Raji (cell line): ENCODE results near the gene RBM48.

Experiments
- POLR2A ChIP-seq: IDR thresholded peaks from 2 replicates; pipeline ENCODE4 v1.6.1; 2011; ENCODE audit warnings: low read depth, low read length, control low read depth; ENCODE audit not compliant: insufficient read depth

The RBM48 gene

GRCh38 chr7:92528188-92528957 lies at the start of gene RBM48, which contains the start of gene PEX1:
Gene RBM48 (plus strand): TSS chr7:92528795. CDS start chr7:92528814, 19 bp downstream.
Gene PEX1 (minus strand): TSS chr7:92528520. CDS start chr7:92528435, 85 bp downstream.
- peak; percentile 48 for TF ChIP-seq POLR2A

- no peak for TF ChIP-seq POLR2A
These were observed 43.2 kb upstream of the RBM48 start for GRCh38 chr7:92485267-92485892.

- TF ChIP-seq POLR2A: no peak
These were observed 42.6 kb upstream of the RBM48 start for GRCh38 chr7:92485974-92486373.

GRCh38 chr7:92487804-92488203 lies 40.8 kb upstream of the RBM48 start:
- TF ChIP-seq POLR2A: no peak

- TF ChIP-seq POLR2A: no peak
These were observed 39.0 kb upstream of the RBM48 start for GRCh38 chr7:92489634-92490033.

- TF ChIP-seq POLR2A: no peak
These were observed 31.7 kb upstream of the RBM48 start for GRCh38 chr7:92496876-92497275.

GRCh38 chr7:92498557-92498956 lies 30.0 kb upstream of the RBM48 start:
- TF ChIP-seq POLR2A: no peak

GRCh38 chr7:92503767-92504166 lies 24.8 kb upstream of the RBM48 start:
- no peak for TF ChIP-seq POLR2A

GRCh38 chr7:92504563-92504962 lies 24.0 kb upstream of the RBM48 start:
- TF ChIP-seq POLR2A: no peak

- TF ChIP-seq POLR2A: no peak
These were observed 22.2 kb upstream of the RBM48 start for GRCh38 chr7:92506363-92506762.

GRCh38 chr7:92508946-92509345 lies 19.6 kb upstream of the RBM48 start:
- TF ChIP-seq POLR2A: no peak

GRCh38 chr7:92513167-92513902 lies 15.3 kb upstream of the RBM48 start:
- TF ChIP-seq POLR2A: no peak

- TF ChIP-seq POLR2A: no peak
These were observed 11.0 kb upstream of the RBM48 start for GRCh38 chr7:92517631-92518030.

- TF ChIP-seq POLR2A: no peak
These were observed 8.6 kb upstream of the RBM48 start for GRCh38 chr7:92520024-92520423.

- TF ChIP-seq POLR2A: no peak
These were observed 5.5 kb upstream of the RBM48 start for GRCh38 chr7:92523110-92523509.
